Esophagus muscularis mucosa (tissue), 3 donors: ENCODE data around the gene SIRPG.

Source experiments
- POLR2A ChIP-seq: fragments of 450-650 bp; IDR thresholded peaks from one replicate; pipeline ENCODE4 v1.6.1; 2017; ENCODE audit warnings: antibody characterized with exemption, moderate library complexity, mild to moderate bottlenecking, low read depth
- TF ChIP-seq, protein P1 (sequence below), 3 experiments: fragments of 200-600 bp in 2 of 3; fragments of 450-650 bp in 1 of 3; sonication (generic) in 2 of 3; IDR thresholded peaks; one replicate each; pipeline ENCODE4 v1.5.1; 2017 to 2019; ENCODE audit warnings: antibody characterized with exemption in 3 of 3, mild to moderate bottlenecking in 2 of 3, moderate library complexity in 1 of 3

DNA sequence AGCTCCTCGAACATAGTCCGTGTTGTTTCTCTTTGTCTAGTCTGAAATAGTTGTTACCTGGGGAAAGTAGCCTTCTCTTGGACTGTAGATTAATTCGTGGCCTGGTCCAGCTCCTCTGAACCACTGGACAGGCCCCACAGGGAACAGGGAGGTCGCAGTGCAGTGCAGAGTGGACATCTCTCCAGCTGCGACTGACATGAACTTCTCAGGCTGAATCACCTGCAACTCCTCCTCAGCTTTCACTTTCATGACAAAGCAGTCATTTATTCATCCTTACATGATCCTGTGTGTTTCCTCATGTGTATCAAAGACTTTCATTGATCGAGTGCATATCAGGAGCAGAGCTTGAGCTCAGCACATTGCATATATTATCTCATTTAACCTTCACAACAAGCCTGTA is 19.1 kb upstream of the SIRPG start:
- TF ChIP-seq, protein P1, sequence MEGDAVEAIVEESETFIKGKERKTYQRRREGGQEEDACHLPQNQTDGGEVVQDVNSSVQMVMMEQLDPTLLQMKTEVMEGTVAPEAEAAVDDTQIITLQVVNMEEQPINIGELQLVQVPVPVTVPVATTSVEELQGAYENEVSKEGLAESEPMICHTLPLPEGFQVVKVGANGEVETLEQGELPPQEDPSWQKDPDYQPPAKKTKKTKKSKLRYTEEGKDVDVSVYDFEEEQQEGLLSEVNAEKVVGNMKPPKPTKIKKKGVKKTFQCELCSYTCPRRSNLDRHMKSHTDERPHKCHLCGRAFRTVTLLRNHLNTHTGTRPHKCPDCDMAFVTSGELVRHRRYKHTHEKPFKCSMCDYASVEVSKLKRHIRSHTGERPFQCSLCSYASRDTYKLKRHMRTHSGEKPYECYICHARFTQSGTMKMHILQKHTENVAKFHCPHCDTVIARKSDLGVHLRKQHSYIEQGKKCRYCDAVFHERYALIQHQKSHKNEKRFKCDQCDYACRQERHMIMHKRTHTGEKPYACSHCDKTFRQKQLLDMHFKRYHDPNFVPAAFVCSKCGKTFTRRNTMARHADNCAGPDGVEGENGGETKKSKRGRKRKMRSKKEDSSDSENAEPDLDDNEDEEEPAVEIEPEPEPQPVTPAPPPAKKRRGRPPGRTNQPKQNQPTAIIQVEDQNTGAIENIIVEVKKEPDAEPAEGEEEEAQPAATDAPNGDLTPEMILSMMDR (IDR thresholded peaks at IDR 0.05) = no peak
- no peak for TF ChIP-seq POLR2A
